ENCODE results near the gene FNDC5.

FNDC5 gene

GRCh38 chr1:32881871-32882850, 11.4 kb upstream of the FNDC5 start:
- TF ChIP-seq CTCF (IDR thresholded peaks at IDR 0.05; ENCODE audit: insufficient read depth, missing control alignments), result no peak
- FAIRE-seq, result no peak
- peak; percentile 73 for DNase-seq (ENCODE audit: insufficient read length, low spot score)

DNA sequence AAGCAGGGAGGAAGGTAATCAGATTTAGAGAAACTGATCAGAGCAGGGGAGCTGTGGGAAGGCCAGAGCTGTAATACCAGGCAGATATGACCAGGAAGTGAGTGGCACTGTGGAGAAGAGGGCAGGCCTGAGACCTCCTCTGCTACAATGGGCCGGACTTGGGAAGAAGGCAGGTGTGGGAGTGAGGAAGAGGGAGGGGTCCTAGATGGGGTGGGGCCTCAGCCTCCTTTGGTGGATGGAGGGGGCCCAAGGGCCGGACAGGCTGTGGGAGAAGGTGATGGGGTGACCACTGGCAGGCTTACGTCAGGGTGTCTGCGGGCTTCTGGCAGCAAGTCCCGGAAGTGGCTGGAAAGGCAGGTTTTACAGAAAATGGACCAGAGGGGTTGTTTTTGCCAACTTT, 10.6 kb upstream of the FNDC5 start:
- FAIRE-seq (no peak), DNase-seq (ENCODE audit: insufficient read length, low spot score) (no peak)
- no peak for TF ChIP-seq CTCF (IDR thresholded peaks at IDR 0.05; ENCODE audit: insufficient read depth, missing control alignments)

GRCh38 chr1:32878637-32879041, 7.9 kb upstream of the FNDC5 start:
- no peak for FAIRE-seq

DNA sequence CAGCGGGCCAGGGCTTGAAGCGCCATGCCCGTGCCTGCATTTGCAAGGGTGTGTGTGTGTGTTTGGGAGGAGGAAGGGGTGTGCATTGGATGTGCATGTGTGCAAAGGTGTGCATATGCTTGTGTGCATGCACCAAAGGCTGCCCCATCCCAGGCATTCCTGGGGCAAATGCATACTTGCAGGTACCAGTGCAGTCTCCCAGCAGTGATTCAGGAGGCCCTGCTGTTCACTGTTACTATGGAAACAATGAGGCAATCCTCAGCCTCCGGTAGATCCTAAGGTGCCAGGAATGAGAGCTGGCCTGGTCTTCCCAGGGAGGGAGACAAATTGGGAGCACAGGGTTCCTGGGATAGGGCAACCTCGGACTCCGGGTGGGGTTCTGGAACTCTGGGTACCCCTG, 7.5 kb upstream of the FNDC5 start:
- FAIRE-seq (no peak), DNase-seq (ENCODE audit: insufficient read length, low spot score) (no peak)
- no peak for TF ChIP-seq CTCF (IDR thresholded peaks at IDR 0.05; ENCODE audit: insufficient read depth, missing control alignments)

More at GRCh38 chr1:32878637-32879041, 7.9 kb upstream of the FNDC5 start:
- TF ChIP-seq CTCF (IDR thresholded peaks at IDR 0.05; ENCODE audit: insufficient read depth, missing control alignments), result no peak
- no peak for DNase-seq (ENCODE audit: insufficient read length, low spot score)

DNA sequence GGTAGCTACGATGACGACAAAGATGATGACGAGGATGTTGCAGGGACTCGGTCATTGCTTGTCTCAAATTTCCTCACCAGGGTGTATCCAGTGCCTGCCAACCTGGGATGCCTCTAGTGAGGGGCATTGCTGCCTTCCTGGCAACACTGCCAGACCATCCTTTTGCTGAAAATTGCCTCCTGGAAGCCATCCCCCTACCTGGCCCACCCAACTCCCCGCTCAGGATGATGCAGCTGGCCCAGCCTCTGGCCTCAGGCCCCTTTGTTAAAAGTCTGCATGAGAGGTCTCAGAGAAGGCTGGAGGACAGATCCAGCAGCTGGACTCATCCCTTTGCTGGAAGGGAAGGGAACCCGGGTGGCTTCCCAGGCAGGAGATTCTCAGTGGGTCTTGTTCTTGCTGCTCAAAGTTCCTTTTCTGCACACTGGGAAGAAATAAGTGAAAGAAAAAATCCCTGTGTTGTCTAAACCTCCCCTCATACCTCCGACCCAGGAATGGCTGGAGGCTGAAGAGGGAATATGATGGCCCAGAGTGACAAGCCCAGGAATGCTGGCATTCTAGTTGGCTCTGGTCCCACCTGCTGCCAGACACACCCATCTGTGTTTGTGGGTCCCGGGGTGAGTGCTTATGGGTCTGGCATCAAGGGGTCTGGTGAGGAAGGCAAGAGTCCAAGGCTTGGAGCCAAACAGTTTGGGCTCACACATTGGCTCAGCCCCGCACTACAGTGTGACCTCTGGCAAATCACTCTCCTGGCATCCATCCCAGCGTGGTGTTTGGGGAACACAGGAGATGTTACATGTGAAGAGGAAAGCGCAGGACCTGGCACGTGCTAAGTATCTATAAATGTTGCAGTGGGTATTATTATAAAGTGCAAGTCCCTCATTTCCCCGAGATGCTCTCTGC, 6.7 kb upstream of the FNDC5 start:
- no peak for DNase-seq (ENCODE audit: insufficient read length, low spot score)
- TF ChIP-seq CTCF (IDR thresholded peaks at IDR 0.05; ENCODE audit: insufficient read depth, missing control alignments), result no peak

DNA sequence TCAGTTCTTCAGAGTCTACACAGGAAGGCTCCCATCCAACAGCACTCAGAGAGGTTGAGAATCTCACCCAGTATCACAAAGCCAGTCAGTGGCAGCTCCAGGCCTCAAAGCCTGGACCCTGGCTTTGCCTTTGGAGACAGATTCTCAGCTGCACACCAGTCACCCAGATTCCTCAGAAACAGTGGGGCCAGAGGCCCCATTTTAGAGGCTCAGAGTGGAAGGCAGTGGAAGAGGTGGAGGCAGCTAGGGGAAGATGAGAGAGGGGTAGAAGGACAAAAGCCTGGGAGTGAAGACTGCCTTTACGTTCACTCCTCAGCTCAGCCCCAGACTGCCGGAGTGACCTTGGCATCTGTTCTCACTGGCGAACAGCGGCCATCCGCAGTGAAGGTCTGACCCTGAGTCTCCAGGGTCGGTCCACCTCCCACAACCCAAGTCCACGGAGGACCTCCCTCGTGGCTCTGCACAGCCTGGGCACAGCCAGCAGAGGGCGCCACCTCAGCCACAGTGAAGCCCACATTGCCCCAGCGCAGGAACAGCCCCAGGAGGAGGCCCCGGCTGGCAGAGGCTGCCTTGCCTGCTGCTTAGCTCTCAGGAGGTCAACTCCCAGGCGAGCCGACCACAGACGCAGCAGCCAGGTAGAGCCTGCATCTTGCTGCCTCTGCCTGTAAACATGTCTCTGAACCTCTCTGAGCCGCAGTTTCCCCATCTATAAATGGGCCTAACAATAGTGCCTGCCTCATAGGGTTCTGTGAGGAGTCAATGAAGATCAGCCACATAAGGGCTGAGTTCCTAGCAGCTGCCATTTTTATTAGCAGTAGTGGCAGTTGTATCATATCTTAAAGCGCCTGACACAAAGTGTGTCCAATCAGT, 5.9 kb upstream of the FNDC5 start:
- no peak for FAIRE-seq
- DNase-seq (ENCODE audit: insufficient read length, low spot score), result peak; percentile 93

More for the DNA sequence above, 6.7 kb upstream of the FNDC5 start:
- FAIRE-seq, result no peak

More for the DNA sequence above, 5.9 kb upstream of the FNDC5 start:
- peak; percentile 84 for TF ChIP-seq CTCF (IDR thresholded peaks at IDR 0.05; ENCODE audit: insufficient read depth, missing control alignments)

Measured in D721Med (cell line).